ENCODE measurements around the gene GPR32. TPM values are rescaled to one million over a fixed set of nuclear protein-coding genes. Genes with fewer than 3 reads are reported as not detected.
"Not testable (repeated sequence)": the region's sequence is repeated elsewhere in the genome, so short reads cannot be mapped to it uniquely, and the experiment has no call there.

Gene GPR32
- under 1 TPM in 1 of 12 donors, not detected in 11; 0.13 TPM for polyA plus RNA-seq (ENCODE audit: insufficient read length in 12 of 12)
- long read RNA-seq, donor 1, result 0 reads
- long read RNA-seq, donor 2, result 0 reads
- long read RNA-seq, donor 3, result 0 reads
- long read RNA-seq, donor 4, result 0 reads
- long read RNA-seq, donor 5, result 0 reads
- long read RNA-seq, donor 6, result 0 reads
- long read RNA-seq, donor 7, result 0 reads
- long read RNA-seq, donor 8, result 0 reads
- long read RNA-seq, donor 9, result 0 reads
- long read RNA-seq, donor 10, result 0 reads
- long read RNA-seq, donor 11, result 0 reads

GRCh38 chr19:50770164-50770563 lies at the start of gene GPR32:
TSS of gene GPR32 (plus strand) at chr19:50770464. CDS start at chr19:50770601, 137 bp downstream.
- DNase-seq, result not testable (repeated sequence)

GRCh38 chr19:50720921-50721381 lies 49.3 kb upstream of the GPR32 start:
- DNase-seq, result no peak

GRCh38 chr19:50721441-50722137 lies 48.7 kb upstream of the GPR32 start:
- DNase-seq, result no peak

GRCh38 chr19:50722201-50723013 lies 47.9 kb upstream of the GPR32 start:
- no peak for DNase-seq

- peak; percentile 74 for DNase-seq
Measured at GRCh38 chr19:50723069-50723468, 47.2 kb upstream of the GPR32 start, which contains the start of gene CLEC11A. TSS of gene CLEC11A (plus strand) at chr19:50723364. CDS start at chr19:50723526, 162 bp downstream.

GRCh38 chr19:50723735-50724521 lies 46.3 kb upstream of the GPR32 start:
- DNase-seq, result no peak

- DNase-seq, result peak; percentile 99
Measured at GRCh38 chr19:50724522-50725217, 45.6 kb upstream of the GPR32 start.

- DNase-seq, result no peak
Measured at GRCh38 chr19:50725218-50725910, 44.9 kb upstream of the GPR32 start.

- no peak for DNase-seq
Measured at GRCh38 chr19:50725911-50726230, 44.4 kb upstream of the GPR32 start.

GRCh38 chr19:50728084-50728737 lies 42.1 kb upstream of the GPR32 start:
- no peak for DNase-seq

- no peak for DNase-seq
Measured at GRCh38 chr19:50729894-50730293, 40.4 kb upstream of the GPR32 start.

- DNase-seq, result no peak
Measured at GRCh38 chr19:50735869-50736268, 34.4 kb upstream of the GPR32 start.

- DNase-seq, result no peak
Measured at GRCh38 chr19:50736338-50736737, 33.9 kb upstream of the GPR32 start.

GRCh38 chr19:50739132-50739913 lies 30.9 kb upstream of the GPR32 start:
- no peak for DNase-seq

GRCh38 chr19:50739914-50740426 lies 30.3 kb upstream of the GPR32 start:
- no peak for DNase-seq

GRCh38 chr19:50741179-50741933 lies 28.9 kb upstream of the GPR32 start:
- no peak for DNase-seq

- no peak for DNase-seq
Measured at GRCh38 chr19:50743537-50743936, 26.7 kb upstream of the GPR32 start.

- no peak for DNase-seq
Measured at GRCh38 chr19:50745221-50745620, 25.0 kb upstream of the GPR32 start.

Measured in muscle of arm (tissue), 14 donors.